Lung (tissue), 12 donors: Measurements from ENCODE around the gene RDX. TPM values are rescaled to one million over a fixed set of nuclear protein-coding genes. Genes with fewer than 3 reads are reported as not detected.

Experiments
- ATAC-seq: fragments of 200-7000 bp; cut with Tn5 transposase; one replicate; pipeline ENCODE4 v1.9.1; 2020; ENCODE audit warnings: moderate number of reproducible peaks; ENCODE audit not compliant: insufficient read depth, low FRiP score
- DNase-seq, 3 donors: peaks; one replicate each; pipeline ENCODE4 v3.0.0-alpha.2; 2013 to 2017
- H3K27ac ChIP-seq, 2 donors: one replicate each; pipeline ENCODE4 v1.5.1; 2013; ENCODE audit warnings: mild to moderate bottlenecking in 2 of 2, moderate library complexity in 2 of 2, control low read depth in 1 of 2, inconsistent platforms in 1 of 2, low read depth in 1 of 2, low read length in 1 of 2
- H3K27me3 ChIP-seq, 3 donors: one replicate each; pipeline ENCODE4 v1.5.1; 2013; ENCODE audit warnings: low read length in 2 of 3; ENCODE audit not compliant: control insufficient read depth in 3 of 3, insufficient read depth in 3 of 3
- H3K36me3 ChIP-seq, 4 donors: one replicate each; pipeline ENCODE4 v1.5.1; 2013; ENCODE audit warnings: low read length in 4 of 4, mild to moderate bottlenecking in 1 of 4, moderate library complexity in 1 of 4; ENCODE audit not compliant: control insufficient read depth in 4 of 4, insufficient read depth in 4 of 4
- H3K4me1 ChIP-seq, 5 donors: one replicate each; pipeline ENCODE4 v1.5.1; 2013; ENCODE audit warnings: low read length in 5 of 5, mild to moderate bottlenecking in 2 of 5, moderate library complexity in 1 of 5; ENCODE audit not compliant: control insufficient read depth in 5 of 5, insufficient read depth in 5 of 5
- H3K4me3 ChIP-seq: one replicate; pipeline ENCODE4 v1.5.1; 2013; ENCODE audit warnings: mild to moderate bottlenecking, control low read depth, moderate library complexity
- H3K9ac ChIP-seq, 2 donors: one replicate each; pipeline ENCODE4 v1.5.1; 2013; ENCODE audit warnings: low read length in 2 of 2, control low read depth in 1 of 2; ENCODE audit not compliant: insufficient read depth in 1 of 2
- H3K9me3 ChIP-seq, 4 donors: one replicate each; pipeline ENCODE4 v1.5.1; 2013; ENCODE audit warnings: low read length in 3 of 4, mild to moderate bottlenecking in 1 of 4, moderate library complexity in 1 of 4; ENCODE audit not compliant: control insufficient read depth in 4 of 4, insufficient read depth in 3 of 4
- WGBS, 2 donors: extraction: QIAGEN DNeasy Blood & Tissue Kit; methylation state at CpG; one replicate each; pipeline ENCODE4 v1.1.7; 2013; 5-methylcytosine and 5-hydroxymethylcytosine counted together
- polyA plus RNA-seq, 2 donors: library from polyadenylated mRNA; stranded (reverse); fragments of 200-250 nt; gene quantifications; one replicate each; pipeline ENCODE4 v1.2.1, GENCODE V29; 2013
- total RNA-seq, 2 donors: library from RNA; depleted of rRNA in 1 of 2; stranded (reverse); fragments of >200 nt in 1 of 2; gene quantifications; one replicate each; pipeline ENCODE4 v1.2.1, GENCODE V29; 2014 to 2021
- TF ChIP-seq, protein P1 (sequence below): IDR thresholded peaks from 2 replicates; pipeline ENCODE4 v1.5.1; 2012; ENCODE audit warnings: mild to moderate bottlenecking; ENCODE audit errors: control extremely low read depth, extremely low read depth
- donor health status: control.
- donor health status: control.
- donor health status: Bipolar disorder and iron deficiency.
- donor health status: healthy.
- donor health status: DM: yes; HTN: yes; CAD: no.

The RDX gene
- total and polyA plus RNA-seq, 4 donors = 21.8 to 144 (median 59.2) TPM

DNA sequence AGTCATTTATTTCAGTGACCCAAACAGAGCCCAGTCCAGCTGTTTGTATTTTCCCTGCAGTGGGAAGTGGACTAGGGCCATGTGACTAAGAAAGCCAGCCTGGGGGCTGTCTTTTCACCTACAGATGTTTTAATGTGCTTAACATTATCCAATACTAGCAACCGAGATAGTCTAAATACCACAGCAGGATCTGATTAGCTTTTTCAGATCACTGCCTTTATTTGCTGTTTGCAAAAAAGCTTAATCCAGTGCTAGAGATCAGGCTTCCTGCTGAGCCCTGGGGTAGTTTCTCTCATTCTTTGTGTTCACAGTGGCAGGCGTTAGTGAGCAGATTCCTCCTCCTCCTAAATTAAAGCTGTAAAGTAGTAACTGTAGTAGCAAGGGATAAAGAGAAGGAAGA, 168.3 kb downstream of the RDX start:
- ATAC-seq = no peak
- no peak overlapping the region for H3K9ac ChIP-seq
- H3K4me3 ChIP-seq = no peak overlapping the region
- peak in 2 of 3 donors; percentile 36 to 48 for DNase-seq
- no peak overlapping the region for H3K27ac ChIP-seq
- WGBS, 2 donors = 50 to 60% methylated on average over 2 of the region's 2 CpGs
- H3K27me3 ChIP-seq = no peaks in the 10 kb centered on the region
- no peaks in the 10 kb centered on the region for H3K9me3 ChIP-seq
- peaks cover 0 to 2% (median 0%) of the 10 kb centered on the region in 4 donors for H3K36me3 ChIP-seq
- TF ChIP-seq, protein P1, sequence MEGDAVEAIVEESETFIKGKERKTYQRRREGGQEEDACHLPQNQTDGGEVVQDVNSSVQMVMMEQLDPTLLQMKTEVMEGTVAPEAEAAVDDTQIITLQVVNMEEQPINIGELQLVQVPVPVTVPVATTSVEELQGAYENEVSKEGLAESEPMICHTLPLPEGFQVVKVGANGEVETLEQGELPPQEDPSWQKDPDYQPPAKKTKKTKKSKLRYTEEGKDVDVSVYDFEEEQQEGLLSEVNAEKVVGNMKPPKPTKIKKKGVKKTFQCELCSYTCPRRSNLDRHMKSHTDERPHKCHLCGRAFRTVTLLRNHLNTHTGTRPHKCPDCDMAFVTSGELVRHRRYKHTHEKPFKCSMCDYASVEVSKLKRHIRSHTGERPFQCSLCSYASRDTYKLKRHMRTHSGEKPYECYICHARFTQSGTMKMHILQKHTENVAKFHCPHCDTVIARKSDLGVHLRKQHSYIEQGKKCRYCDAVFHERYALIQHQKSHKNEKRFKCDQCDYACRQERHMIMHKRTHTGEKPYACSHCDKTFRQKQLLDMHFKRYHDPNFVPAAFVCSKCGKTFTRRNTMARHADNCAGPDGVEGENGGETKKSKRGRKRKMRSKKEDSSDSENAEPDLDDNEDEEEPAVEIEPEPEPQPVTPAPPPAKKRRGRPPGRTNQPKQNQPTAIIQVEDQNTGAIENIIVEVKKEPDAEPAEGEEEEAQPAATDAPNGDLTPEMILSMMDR = no peak
- peaks cover 2 to 16% (median 3%) of the 10 kb centered on the region in 5 donors for H3K4me1 ChIP-seq

DNA sequence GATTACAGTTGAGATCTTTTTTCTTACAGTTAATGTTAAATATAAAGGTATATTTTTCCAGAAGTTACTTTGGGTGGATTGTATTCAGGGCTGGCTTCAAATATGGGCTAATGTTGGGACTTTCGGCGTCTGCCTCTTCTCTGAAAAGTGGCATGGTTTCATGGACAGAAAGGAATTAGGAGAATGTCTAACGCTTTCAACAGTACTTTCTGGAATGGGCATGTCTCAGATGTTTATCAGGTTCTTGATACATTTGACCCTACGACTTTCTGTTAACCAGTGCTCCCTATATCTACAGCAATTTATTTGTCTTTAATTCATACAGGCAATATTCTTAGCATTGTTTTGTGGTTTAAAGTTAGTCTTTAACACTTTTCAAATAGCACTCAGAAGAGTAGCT, 169.5 kb downstream of the RDX start:
- H3K27me3 ChIP-seq = no peaks in the 10 kb centered on the region
- H3K9ac ChIP-seq = no peak overlapping the region
- H3K4me1 ChIP-seq = peaks cover 2 to 16% (median 3%) of the 10 kb centered on the region in 5 donors
- no peak overlapping the region for H3K4me3 ChIP-seq
- TF ChIP-seq, protein P1 = no peak
- H3K36me3 ChIP-seq = peaks cover 0 to 2% (median 0%) of the 10 kb centered on the region in 4 donors
- 74 to 89% methylated on average over 4 of the region's 4 CpGs for WGBS, 2 donors
- DNase-seq (no peak), ATAC-seq (no peak)
- H3K9me3 ChIP-seq = no peaks in the 10 kb centered on the region
- H3K27ac ChIP-seq = no peak overlapping the region

DNA sequence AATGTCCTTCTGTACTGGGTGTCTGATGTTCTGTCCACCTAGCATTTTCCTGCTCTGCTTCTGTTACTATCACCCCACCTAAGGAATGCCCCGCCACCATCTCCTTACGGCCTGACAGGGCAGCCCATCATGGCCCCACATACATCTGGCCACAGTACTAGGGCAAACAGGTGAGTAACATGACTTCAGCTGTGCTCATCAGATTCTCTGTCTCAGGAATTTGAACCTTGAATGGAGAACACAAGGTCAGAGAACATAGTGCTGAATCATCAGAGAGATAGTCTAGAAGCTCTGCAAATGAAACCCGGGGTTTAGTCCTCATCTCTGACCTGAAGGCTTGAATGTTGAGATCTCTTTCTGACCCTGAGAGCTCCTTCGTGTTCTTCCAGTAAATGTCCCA, 170.8 kb downstream of the RDX start:
- DNase-seq = no peak
- Histone ChIP-seq H3K4me1 (peaks cover 1 to 16% (median 5%) of the 10 kb centered on the region in 5 donors), H3K9ac (no peak overlapping the region), H3K4me3 (no peak overlapping the region), H3K27ac (no peak overlapping the region), H3K27me3 (no peaks in the 10 kb centered on the region), H3K36me3 (no peaks in the 10 kb centered on the region), H3K9me3 (no peaks in the 10 kb centered on the region)
- WGBS, 2 donors = 96 to 99% methylated on average over 4 of the region's 4 CpGs
- no peak for ATAC-seq
- TF ChIP-seq, protein P1 = no peak

Other genes starting within 250 kb of the RDX start
- gene ZC3H12C, start 203.2 kb downstream of the RDX start, total RNA-seq = 10 to 100 TPM; 14.2 to 27.1 TPM
- gene ZC3H12C, start 203.2 kb downstream of the RDX start, polyA plus RNA-seq = 1 to 10 TPM; 3.4 to 4.0 TPM
- 10 to 100 TPM; 14.1 to 16.2 TPM for gene FDX1, start 133.3 kb upstream of the RDX start, total RNA-seq
- gene FDX1, start 133.3 kb upstream of the RDX start, polyA plus RNA-seq = 10 to 100 TPM; 11.0 to 14.9 TPM